Brain microvascular endothelial cell (primary cell): ENCODE measurements around the gene EHBP1L1.

ENCODE experiments used
- DNase-seq: peaks from one replicate; pipeline ENCODE4 v3.0.0-alpha.2; 2020
- H3K27ac ChIP-seq: fragments of 250-450 bp; sonication (Bioruptor Pico); 2 replicates; pipeline ENCODE4 v1.5.1; 2020; ENCODE audit warnings: mild to moderate bottlenecking, moderate library complexity
- H3K27me3 ChIP-seq: fragments of 250-450 bp; sonication (Bioruptor Pico); replicated peaks from 2 replicates; pipeline ENCODE4 v1.5.1; 2020; ENCODE audit warnings: mild to moderate bottlenecking
- H3K36me3 ChIP-seq: fragments of 250-450 bp; sonication (Bioruptor Pico); replicated peaks from 2 replicates; pipeline ENCODE4 v1.5.1; 2020; ENCODE audit warnings: mild to moderate bottlenecking
- H3K4me3 ChIP-seq: 2 replicates; pipeline ENCODE4 v1.5.1; 2011; ENCODE audit warnings: low read depth, mild to moderate bottlenecking, control low read depth, low read length, moderate library complexity
- in situ Hi-C: cut with HindIII; loops from 2 replicates; pipeline ENCODE4 v1.10.0; 2017; ENCODE audit warnings: low sequenced_read_pairs, low pct_ligation_motif_present
- TF ChIP-seq, protein P1 (sequence below): IDR thresholded peaks from 2 replicates; pipeline ENCODE4 v1.5.1; 2011; ENCODE audit warnings: low read depth, mild to moderate bottlenecking, moderate library complexity, low read length, control low read depth, inconsistent platforms; ENCODE audit errors: missing control alignments

Gene EHBP1L1

DNA sequence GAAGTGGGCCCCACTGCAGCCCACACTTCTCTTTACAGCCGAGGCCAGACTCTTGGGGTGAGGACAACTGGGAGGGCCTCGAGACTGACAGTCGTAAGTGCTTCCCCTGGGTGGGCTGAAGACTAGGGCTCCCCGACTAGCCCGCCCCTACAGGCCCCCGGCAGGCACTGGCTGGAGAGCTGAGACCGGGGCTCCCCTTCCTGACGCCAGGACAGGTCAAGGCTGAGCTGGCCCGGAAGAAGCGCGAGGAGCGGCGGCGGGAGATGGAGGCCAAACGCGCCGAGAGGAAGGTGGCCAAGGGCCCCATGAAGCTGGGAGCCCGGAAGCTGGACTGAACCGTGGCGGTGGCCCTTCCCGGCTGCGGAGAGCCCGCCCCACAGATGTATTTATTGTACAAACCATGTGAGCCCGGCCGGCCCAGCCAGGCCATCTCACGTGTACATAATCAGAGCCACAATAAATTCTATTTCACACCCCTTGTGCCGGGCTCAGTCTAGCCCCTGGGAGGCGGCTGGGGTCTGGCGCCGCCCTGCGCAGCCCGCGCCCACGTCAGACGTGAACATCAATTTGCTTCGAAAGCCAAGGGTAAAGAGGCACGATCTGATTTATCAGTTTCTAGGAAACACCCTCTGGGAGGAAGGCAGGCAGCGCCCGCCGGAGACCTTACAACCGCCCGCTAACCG, 37.5 kb upstream of the EHBP1L1 start:
- no peak for DNase-seq
- peaks cover 80% of the 10 kb centered on the region for H3K36me3 ChIP-seq
- no peak overlapping the region for H3K4me3 ChIP-seq
- TF ChIP-seq, protein P1, sequence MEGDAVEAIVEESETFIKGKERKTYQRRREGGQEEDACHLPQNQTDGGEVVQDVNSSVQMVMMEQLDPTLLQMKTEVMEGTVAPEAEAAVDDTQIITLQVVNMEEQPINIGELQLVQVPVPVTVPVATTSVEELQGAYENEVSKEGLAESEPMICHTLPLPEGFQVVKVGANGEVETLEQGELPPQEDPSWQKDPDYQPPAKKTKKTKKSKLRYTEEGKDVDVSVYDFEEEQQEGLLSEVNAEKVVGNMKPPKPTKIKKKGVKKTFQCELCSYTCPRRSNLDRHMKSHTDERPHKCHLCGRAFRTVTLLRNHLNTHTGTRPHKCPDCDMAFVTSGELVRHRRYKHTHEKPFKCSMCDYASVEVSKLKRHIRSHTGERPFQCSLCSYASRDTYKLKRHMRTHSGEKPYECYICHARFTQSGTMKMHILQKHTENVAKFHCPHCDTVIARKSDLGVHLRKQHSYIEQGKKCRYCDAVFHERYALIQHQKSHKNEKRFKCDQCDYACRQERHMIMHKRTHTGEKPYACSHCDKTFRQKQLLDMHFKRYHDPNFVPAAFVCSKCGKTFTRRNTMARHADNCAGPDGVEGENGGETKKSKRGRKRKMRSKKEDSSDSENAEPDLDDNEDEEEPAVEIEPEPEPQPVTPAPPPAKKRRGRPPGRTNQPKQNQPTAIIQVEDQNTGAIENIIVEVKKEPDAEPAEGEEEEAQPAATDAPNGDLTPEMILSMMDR: no peak
- in situ Hi-C loops: no loop called here
- H3K27me3 ChIP-seq: no peaks in the 10 kb centered on the region
- H3K27ac ChIP-seq: no peak overlapping the region

DNA sequence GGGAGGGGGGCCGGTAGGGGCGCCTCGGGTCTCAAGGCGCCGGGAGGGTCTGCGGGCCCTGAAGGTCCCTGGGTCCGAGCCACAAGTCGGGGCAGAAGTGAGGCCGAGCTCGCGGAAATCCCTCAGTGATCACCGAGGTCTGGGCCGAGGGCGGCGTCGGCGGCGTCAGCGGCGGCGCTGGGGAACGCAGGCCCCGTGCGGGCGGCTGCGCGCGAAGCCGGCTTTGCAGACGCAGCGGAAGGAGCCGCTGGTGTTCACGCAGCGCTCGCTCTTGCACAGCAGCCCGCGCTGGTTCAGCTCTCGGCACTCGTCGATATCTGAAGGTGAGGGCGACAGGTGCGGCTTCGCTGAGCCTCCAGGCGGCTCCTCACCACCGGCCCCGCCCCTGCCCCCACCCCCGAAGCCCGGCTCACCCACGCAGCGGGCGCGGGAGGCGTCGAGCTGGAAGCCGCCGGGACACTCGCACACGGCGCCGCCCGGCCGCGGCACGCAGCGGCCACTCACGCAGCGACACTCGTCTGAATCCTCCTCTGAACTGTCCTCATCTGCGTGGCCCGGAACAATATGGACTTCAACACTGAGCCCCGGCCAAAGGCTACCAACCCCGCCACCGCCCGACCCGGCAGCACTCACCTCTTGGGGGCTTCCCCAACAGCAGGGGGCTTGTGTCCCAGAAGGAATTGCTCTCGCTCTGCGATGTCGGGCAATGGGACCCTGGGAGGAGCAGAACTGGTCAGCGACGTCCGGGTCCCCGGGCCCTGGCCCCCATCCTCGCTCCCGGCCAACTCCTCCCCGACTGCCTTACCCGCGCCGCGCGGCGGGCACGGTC, 36.7 kb upstream of the EHBP1L1 start:
- Histone ChIP-seq H3K27me3 (no peaks in the 10 kb centered on the region), H3K36me3 (peaks cover 81% of the 10 kb centered on the region), H3K27ac (no peak overlapping the region), H3K4me3 (no peak overlapping the region)
- in situ Hi-C loops: no loop called here
- TF ChIP-seq, protein P1: no peak
- no peak for DNase-seq

DNA sequence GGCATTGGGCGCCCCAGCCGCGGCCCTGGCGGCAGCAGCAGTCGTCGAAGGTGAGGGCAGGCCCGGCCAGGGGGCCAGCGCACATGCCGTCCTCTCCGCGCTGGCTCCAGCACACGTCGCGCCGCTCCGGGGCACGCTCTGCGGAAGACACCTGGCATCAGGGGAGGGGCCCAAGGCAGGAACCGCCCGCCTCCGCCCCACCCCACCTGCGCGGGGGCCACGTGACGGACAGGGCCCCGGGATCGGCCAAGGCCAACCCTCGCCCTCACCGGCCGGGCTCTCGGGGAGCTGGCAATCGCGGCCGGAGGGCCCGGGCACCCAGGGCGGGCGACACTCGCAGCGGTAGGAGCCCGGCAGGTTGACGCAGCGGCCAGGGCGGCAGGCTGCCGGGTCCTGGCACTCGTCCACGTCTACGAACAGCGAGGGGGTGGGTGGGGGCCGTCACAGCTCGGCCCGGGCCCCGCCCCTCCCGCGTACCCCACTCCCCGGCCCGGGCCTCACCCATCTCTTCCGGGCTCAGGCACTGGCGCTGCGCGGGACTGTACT, 36.0 kb upstream of the EHBP1L1 start:
- H3K36me3 ChIP-seq: peaks cover 82% of the 10 kb centered on the region
- TF ChIP-seq, protein P1: no peak
- H3K27ac ChIP-seq: peak overlapping the region; percentile 30
- H3K4me3 ChIP-seq: peak overlapping the region; percentile 45
- DNase-seq: no peak
- H3K27me3 ChIP-seq: no peaks in the 10 kb centered on the region
- in situ Hi-C loops: no loop called here

GRCh38 chr11:65540290-65541092, 35.4 kb upstream of the EHBP1L1 start:
- peak; percentile 79 for DNase-seq
- H3K36me3 ChIP-seq: peaks cover 82% of the 10 kb centered on the region
- no peaks in the 10 kb centered on the region for H3K27me3 ChIP-seq
- H3K4me3 ChIP-seq: peak overlapping the region; percentile 45
- TF ChIP-seq, protein P1: peak; percentile 85
- H3K27ac ChIP-seq: peak overlapping the region; percentile 30
- in situ Hi-C loops: no loop called here

DNA sequence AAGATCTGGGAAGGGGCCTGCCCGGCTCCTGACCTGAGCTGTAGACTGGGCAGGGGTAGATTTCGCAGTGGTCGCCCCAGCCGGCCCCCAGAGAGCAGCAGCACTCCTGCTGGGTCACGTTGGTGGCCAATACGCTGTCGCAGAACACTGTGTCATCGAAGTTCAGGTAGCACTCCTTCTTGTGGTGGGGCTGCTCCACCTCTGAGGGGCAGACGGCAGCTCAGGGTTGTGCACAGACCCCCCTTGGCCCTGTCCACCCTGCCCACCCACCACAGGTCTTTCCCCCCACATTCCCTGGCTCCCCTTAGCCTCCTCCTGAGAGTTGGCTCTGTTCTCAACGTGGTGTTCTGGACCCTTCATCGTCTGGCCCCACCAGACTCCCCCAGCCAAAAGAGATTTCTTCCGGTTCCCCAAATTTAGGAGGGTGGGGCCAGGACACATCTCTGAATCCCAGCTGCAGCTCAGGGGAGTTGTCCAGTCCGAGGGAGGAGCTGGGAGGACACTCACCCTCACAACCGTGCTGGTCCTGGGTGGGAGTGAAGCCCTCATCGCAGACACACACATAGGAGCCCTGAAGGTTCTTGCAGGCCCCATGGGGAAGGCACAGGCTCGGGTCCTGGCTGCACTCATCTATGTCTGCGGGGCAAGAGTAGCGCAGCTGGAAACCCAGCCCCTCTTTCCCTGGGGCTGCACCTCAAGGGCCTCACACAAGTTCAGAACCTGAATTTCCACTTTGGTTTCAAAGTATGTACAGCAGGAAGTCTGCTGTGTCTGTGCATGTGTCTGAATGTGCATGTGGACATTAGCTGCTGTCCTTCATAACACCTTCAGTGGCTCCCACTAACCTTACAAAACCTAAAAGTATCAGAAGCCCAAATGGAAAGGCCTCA, 34.5 kb upstream of the EHBP1L1 start:
- TF ChIP-seq, protein P1: no peak
- in situ Hi-C loops: no loop called here
- Histone ChIP-seq H3K27ac (peak overlapping the region; percentile 30), H3K4me3 (peak overlapping the region; percentile 44), H3K36me3 (peaks cover 82% of the 10 kb centered on the region), H3K27me3 (no peaks in the 10 kb centered on the region)
- no peak for DNase-seq
